ENCODE data around the gene DIP2C.

DNA sequence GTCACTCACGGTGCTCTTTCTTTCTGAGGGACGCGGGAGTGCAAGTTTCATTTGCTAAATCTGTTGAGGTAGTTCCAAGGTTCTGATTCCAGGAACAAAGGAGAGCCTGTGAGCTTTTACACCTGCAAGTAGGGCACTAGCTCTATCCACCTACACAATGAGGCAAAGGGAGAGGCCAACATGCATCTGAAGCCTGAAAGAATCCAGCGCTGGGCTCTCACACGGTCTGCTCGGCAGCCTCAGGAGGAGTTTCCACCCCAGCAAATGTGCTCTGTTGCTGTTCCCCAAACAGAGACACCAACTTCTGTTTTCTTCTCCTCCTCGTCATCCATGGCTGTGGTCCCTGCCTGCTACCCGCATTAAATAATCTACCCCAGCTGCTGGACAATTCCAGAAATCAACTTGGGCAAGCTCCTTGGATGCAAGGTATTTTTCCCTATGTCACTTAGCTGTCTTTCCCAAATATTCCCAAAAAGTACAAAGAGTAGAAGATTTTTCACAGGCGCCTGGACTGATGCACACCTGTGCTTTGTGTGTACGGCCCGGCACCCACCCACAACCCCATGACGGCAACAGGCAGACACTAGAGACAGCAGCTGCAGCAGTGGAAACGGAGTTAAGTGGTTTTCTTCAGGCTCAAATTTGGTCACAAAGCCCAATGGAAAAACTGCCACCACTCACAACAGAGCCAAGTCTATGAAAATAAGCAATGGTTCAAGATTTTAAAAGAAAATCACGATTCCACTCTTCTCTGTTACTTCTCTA is 377.4 kb downstream of the DIP2C start:
- TF ChIP-seq POLR2A (IDR thresholded peaks at IDR 0.05) (no peak), EP300 (IDR thresholded peaks at IDR 0.05; ENCODE audit: low read depth) (no peak)
- TF ChIP-seq, protein P1, sequence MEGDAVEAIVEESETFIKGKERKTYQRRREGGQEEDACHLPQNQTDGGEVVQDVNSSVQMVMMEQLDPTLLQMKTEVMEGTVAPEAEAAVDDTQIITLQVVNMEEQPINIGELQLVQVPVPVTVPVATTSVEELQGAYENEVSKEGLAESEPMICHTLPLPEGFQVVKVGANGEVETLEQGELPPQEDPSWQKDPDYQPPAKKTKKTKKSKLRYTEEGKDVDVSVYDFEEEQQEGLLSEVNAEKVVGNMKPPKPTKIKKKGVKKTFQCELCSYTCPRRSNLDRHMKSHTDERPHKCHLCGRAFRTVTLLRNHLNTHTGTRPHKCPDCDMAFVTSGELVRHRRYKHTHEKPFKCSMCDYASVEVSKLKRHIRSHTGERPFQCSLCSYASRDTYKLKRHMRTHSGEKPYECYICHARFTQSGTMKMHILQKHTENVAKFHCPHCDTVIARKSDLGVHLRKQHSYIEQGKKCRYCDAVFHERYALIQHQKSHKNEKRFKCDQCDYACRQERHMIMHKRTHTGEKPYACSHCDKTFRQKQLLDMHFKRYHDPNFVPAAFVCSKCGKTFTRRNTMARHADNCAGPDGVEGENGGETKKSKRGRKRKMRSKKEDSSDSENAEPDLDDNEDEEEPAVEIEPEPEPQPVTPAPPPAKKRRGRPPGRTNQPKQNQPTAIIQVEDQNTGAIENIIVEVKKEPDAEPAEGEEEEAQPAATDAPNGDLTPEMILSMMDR (IDR thresholded peaks at IDR 0.05), result no peak

Data from transverse colon (tissue), 3 donors.